Stimulated activated CD8-positive, alpha-beta memory T cell treated with anti-CD3 and anti-CD28 coated beads, Interleukin-4, amount 100 ng/mL, for 24 hours (primary cell): Measurements from ENCODE around the gene ABCG4.
"Not testable (repeated sequence)": the region's sequence is repeated elsewhere in the genome, so short reads cannot be mapped to it uniquely, and the experiment has no call there.

Source experiments
- DNase-seq: peaks from one replicate; pipeline ENCODE4 v3.0.0-alpha.2; 2020; ENCODE audit warnings: low read depth

Gene ABCG4

DNA sequence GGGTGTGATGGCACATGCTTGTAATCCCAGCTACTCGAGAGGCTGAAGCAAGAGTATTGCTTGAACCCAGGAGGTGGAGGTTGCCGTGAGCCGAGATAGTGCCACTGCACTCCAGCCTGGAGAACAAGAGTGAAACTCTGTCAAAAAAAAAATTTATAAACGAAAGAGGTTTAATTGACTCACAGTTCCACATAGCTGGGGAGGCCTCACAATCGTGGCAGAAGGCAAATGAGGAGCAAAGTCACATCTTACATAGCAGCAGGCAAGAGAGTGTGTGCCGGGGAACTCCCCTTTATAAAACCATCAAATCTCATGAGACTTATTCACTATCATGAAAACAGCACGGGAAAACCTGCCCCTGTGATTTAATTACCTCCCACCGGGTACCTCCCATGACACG, 35.5 kb downstream of the ABCG4 start:
- not testable (repeated sequence) for DNase-seq

GRCh38 chr11:119185981-119186634, 37.3 kb downstream of the ABCG4 start:
- no peak for DNase-seq

GRCh38 chr11:119187123-119187892, 38.5 kb downstream of the ABCG4 start:
- DNase-seq = no peak

DNA sequence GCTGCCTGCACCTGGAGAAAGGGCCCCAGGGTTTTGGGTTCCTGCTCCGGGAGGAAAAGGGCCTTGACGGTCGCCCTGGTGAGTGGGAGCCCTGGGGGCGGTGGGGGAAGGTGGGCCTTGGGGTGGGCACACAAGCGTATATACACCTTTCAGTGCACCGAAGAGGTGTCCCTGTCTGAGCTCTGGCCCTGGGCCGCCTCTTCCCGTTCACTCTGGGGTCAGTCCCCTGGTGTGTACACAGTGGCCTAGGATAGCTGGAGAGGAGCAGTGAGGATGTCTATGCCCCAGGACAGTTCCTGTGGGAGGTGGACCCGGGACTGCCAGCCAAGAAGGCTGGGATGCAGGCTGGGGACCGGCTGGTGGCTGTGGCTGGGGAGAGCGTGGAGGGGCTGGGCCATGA, 39.2 kb downstream of the ABCG4 start:
- DNase-seq = no peak

- no peak for DNase-seq
Measured at GRCh38 chr11:119188887-119189286, 40.0 kb downstream of the ABCG4 start.

- no peak for DNase-seq
Measured at GRCh38 chr11:119189393-119189792, 40.5 kb downstream of the ABCG4 start.

GRCh38 chr11:119190531-119190930, 41.7 kb downstream of the ABCG4 start:
- no peak for DNase-seq

DNA sequence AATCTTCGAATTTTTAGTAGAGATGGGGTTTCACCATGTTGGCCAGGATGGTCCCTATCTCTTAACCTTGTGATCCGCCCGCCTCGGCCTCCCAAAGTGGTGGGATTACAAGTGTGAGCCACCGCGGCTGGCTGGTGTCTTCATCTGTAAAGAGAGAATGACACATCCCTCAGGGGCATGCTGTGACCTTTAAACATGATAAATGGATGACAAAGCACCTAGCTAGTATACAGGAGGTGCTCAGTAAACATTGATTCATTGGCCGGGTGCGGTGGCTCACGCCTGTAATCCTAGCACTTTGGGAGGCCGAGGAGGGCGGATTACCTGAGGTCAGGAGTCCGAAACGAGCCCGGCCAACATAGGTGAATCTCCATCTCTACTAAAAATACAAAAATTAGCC, 42.4 kb downstream of the ABCG4 start:
- not testable (repeated sequence) for DNase-seq

- DNase-seq = no peak
Measured at GRCh38 chr11:119192111-119192510, 43.3 kb downstream of the ABCG4 start.

- DNase-seq = no peak
Measured at GRCh38 chr11:119193001-119193400, 44.1 kb downstream of the ABCG4 start.

DNA sequence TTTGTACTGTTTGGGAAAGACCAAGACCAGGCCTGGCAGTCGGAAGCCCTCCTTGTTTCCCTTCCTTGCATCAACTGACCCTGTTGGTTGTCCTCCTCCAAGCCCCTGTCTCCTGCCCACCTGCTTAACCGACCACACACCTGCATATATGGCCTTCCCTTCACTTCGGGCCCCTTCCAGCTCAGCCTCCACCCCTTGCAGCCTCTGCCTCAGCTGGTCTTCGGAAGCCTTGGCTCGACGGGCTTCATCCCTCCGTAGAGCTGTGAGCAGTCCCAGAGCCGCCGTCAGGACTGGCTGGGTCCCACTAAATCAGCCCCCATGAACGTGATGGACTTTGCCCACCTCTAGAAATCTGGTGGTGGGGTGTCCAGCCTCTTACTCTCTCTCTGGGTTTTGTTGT, 44.8 kb downstream of the ABCG4 start:
- no peak for DNase-seq

GRCh38 chr11:119194811-119195440, 46.1 kb downstream of the ABCG4 start:
- no peak for DNase-seq

GRCh38 chr11:119195680-119196079, 46.8 kb downstream of the ABCG4 start:
- no peak for DNase-seq

GRCh38 chr11:119196833-119197483, 48.1 kb downstream of the ABCG4 start:
- DNase-seq = peak; percentile 27

DNA sequence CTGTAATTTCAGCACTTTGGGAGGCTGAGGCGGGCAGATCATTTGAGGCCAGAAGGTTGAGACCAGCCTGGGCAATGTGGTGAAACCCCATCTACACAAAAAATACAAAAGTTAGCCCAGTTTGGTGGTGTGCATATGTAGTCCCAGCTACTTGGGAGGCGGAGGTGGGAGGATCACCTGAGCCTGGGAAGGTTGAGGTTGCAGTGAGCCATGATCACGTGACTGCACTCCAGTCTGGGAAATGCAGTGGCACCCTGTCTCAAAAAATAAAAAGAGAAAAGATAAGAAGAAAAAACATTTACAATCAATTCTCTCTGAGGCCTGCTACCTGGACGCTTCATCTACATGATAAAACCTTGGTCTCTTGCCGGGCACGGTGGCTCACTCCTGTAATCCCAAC, 50.1 kb downstream of the ABCG4 start:
- no peak for DNase-seq

DNA sequence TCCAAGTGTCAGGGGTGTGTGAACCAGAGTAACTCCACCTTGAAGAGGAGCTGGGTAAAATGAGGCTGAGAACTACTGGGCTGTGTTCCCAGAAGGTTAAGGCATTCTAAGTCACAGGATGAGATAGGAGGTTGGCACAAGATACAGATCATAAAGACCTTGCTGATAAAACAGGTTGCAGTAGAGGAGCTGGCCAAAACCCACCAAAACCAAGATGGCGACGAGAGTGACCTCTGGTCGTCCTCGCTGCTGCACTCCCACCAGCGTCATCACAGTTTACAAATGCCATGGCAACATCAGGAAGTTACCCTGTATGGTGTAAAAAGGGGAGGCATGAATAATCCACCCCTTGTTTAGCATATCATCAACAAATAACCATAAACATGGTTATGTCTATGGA, 52.4 kb downstream of the ABCG4 start:
- DNase-seq = not testable (repeated sequence)

DNA sequence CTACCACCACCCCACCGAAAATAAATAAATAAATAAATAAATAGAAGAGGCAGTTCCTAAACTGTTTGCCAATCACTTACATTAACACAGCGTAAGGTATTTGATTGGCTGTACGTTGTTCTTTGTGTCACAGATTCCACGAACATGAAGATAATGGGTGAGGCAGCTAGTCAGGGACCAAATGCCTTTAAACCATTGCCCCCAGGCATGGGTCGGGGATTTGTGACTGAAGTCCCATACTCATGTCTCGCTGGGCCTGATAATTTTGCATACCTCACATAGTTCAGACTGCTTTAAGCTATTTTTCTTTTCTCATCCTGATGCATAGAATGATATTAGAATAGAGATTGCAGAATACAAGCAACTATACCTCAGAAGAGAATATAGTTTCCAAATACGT, 53.7 kb downstream of the ABCG4 start:
- DNase-seq = no peak

DNA sequence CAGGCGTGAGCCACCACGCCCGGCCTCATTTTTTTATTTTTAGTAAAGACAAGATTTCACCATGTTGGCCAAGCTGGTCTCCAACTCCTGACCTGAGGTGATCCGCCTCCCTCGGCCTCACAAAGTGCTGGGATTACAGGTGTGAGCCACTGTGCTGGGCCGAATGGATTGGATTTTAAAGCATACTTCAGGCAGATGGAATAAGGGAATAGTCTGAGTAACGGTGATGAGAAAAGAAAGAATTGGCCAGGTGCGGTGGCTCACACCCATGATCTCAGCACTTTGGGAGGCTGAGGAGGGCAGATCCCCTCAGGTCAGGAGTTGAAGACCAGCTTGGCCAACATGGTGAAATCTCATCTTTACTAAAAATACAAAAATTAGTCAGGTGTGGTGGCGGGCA, 55.2 kb downstream of the ABCG4 start:
- DNase-seq = no peak

- no peak for DNase-seq
Measured at GRCh38 chr11:119205080-119205479, 56.2 kb downstream of the ABCG4 start.

GRCh38 chr11:119205574-119206510, 57.0 kb downstream of the ABCG4 start, which contains the start of gene CBL:
CBL (plus strand) TSS chr11:119206339; CDS start chr11:119206418, 79 bp downstream.
- peak; percentile 95 for DNase-seq
